Hepatocyte (in vitro differentiated cells): Measurements from ENCODE around the gene EXOC4. TPM values are rescaled to one million over a fixed set of nuclear protein-coding genes. Genes with fewer than 3 reads are reported as not detected.

ENCODE experiments used
- DNase-seq: peaks from one replicate; pipeline ENCODE4 v3.0.0-alpha.2; 2016; ENCODE audit warnings: low spot score
- H2AFZ ChIP-seq: fragments of 200-600 bp; sonication (generic); 2 replicates; pipeline ENCODE4 v1.6.0; 2016; ENCODE audit warnings: antibody characterized with exemption, mild to moderate bottlenecking
- H3K27ac ChIP-seq: fragments of 200-600 bp; sonication (generic); 2 replicates; pipeline ENCODE4 v1.5.1; 2016; ENCODE audit warnings: mild to moderate bottlenecking
- H3K27me3 ChIP-seq: fragments of 200-600 bp; sonication (generic); 2 replicates; pipeline ENCODE4 v1.6.1; 2016
- H3K36me3 ChIP-seq: fragments of 200-600 bp; sonication (generic); replicated peaks from 2 replicates; pipeline ENCODE4 v1.5.1; 2016; ENCODE audit warnings: low read depth; ENCODE audit not compliant: insufficient read depth
- H3K4me1 ChIP-seq: fragments of 200-600 bp; sonication (generic); 2 replicates; pipeline ENCODE4 v1.5.1; 2016; ENCODE audit warnings: mild to moderate bottlenecking, moderate library complexity; ENCODE audit not compliant: insufficient read depth
- H3K4me2 ChIP-seq: fragments of 200-600 bp; sonication (generic); 2 replicates; pipeline ENCODE4 v1.6.0; 2016
- H3K4me3 ChIP-seq: fragments of 200-600 bp; sonication (generic); 2 replicates; pipeline ENCODE4 v1.5.1; 2016; ENCODE audit warnings: mild to moderate bottlenecking
- H3K79me2 ChIP-seq: fragments of 200-600 bp; sonication (generic); 2 replicates; pipeline ENCODE4 v1.6.0; 2017; ENCODE audit warnings: mild to moderate bottlenecking
- H3K9me2 ChIP-seq: fragments of 200-600 bp; sonication (generic); replicated peaks from 2 replicates; pipeline ENCODE4 v1.6.0; 2017; ENCODE audit warnings: mild to moderate bottlenecking; ENCODE audit not compliant: insufficient read depth
- H3K9me3 ChIP-seq: fragments of 200-600 bp; sonication (generic); 2 replicates; pipeline ENCODE4 v1.5.1; 2016; ENCODE audit warnings: low read depth, mild to moderate bottlenecking
- H4K20me1 ChIP-seq: fragments of 200-600 bp; sonication (generic); 2 replicates; pipeline ENCODE4 v1.6.0; 2016; ENCODE audit warnings: mild to moderate bottlenecking; ENCODE audit not compliant: insufficient read depth, poor library complexity, severe bottlenecking
- EZH2 ChIP-seq: fragments of 200-600 bp; sonication (generic); IDR thresholded peaks from 2 replicates; pipeline ENCODE4 v1.6.1; 2016; ENCODE audit warnings: antibody characterized with exemption, mild to moderate bottlenecking, borderline replicate concordance
- EZH2phosphoT487 ChIP-seq: fragments of 200-600 bp; sonication (generic); IDR thresholded peaks from one replicate; pipeline ENCODE4 v1.6.1; 2018; ENCODE audit warnings: antibody characterized with exemption, mild to moderate bottlenecking, low read depth, moderate library complexity; ENCODE audit not compliant: unreplicated experiment, severe bottlenecking
- WGBS: methylation state at CpG from one replicate; pipeline ENCODE4 v1.1.6; 2016; ENCODE audit warnings: low lambda C conversion rate; ENCODE audit errors: missing lambda C conversion rate; 5-methylcytosine and 5-hydroxymethylcytosine counted together
- polyA plus RNA-seq: library from polyadenylated mRNA; unstranded; fragments of >200 nt; fragmentation: Nextera tagmentation; extraction: Ambion mirVana; gene quantifications from 2 replicates; pipeline ENCODE4 v1.2.1, GENCODE V29; 2016
- total RNA-seq: library from RNA; depleted of rRNA; stranded (reverse); fragments of >200 nt; gene quantifications from 2 replicates; pipeline ENCODE4 v1.2.3, GENCODE V29; 2014
- TF ChIP-seq, protein P1 (sequence below): fragments of 200-600 bp; sonication (generic); IDR thresholded peaks from 2 replicates; pipeline ENCODE4 v1.5.1; 2016; ENCODE audit warnings: antibody characterized with exemption, mild to moderate bottlenecking; ENCODE audit not compliant: poor library complexity

Gene EXOC4
- total and polyA plus RNA-seq, 2 experiments from 2014 or later: 34.8 to 56.1 TPM

DNA sequence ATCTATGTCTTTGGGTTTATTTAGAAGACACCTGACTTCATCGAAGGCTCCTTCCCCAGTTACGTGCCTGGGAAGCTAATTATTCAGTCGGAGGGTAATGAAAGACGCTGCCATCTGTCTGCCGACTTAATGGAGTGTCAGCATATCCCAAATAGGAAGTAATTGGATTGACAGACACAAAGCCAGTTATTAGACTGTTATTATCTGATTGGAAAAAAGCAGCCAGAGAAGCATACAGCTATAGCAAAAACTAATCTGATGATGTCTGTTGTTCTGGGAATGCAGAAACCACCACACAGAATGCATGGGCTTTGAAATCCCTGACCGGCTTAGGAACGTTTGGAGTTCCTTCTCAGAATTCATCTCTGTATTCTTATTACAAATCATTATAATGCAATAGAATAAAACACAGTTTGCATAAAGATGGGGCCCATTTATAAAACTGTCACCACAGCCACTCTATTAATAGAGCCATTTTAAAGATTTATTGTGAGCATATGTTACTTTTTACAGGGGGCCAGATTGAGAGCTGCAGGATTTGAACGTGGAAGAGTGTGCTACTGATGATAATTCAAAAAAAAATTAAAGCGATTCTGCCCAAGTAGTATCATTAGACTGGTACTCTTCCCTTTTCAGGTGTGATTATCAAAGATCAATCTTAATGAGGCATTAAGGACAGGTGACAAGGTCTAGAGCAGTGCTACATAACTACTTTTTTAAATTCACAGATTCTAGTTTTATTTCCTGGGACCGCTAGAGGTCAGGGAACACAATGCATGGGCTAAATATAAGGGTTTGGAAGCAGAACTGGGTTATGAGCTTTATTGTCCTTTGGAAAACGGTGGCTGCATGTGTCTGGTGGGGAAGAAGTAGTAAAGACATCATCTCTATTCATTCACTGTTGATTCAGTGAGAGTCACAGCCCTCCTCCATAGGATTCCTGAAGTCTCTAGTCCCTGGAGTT lies 544.2 kb downstream of the EXOC4 start:
- TF ChIP-seq EZH2phosphoT487: no peak
- TF ChIP-seq, protein P1, sequence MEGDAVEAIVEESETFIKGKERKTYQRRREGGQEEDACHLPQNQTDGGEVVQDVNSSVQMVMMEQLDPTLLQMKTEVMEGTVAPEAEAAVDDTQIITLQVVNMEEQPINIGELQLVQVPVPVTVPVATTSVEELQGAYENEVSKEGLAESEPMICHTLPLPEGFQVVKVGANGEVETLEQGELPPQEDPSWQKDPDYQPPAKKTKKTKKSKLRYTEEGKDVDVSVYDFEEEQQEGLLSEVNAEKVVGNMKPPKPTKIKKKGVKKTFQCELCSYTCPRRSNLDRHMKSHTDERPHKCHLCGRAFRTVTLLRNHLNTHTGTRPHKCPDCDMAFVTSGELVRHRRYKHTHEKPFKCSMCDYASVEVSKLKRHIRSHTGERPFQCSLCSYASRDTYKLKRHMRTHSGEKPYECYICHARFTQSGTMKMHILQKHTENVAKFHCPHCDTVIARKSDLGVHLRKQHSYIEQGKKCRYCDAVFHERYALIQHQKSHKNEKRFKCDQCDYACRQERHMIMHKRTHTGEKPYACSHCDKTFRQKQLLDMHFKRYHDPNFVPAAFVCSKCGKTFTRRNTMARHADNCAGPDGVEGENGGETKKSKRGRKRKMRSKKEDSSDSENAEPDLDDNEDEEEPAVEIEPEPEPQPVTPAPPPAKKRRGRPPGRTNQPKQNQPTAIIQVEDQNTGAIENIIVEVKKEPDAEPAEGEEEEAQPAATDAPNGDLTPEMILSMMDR: no peak
- TF ChIP-seq EZH2: no peak
- 92% methylated on average over 11 of the region's 11 CpGs for WGBS
- Histone ChIP-seq H3K27me3 (no peaks in the 10 kb centered on the region), H3K9me3 (no peaks in the 10 kb centered on the region), H3K4me2 (no peak overlapping the region), H3K9me2 (no peaks in the 10 kb centered on the region), H4K20me1 (no peaks in the 10 kb centered on the region), H3K36me3 (no peaks in the 10 kb centered on the region), H3K4me3 (no peak overlapping the region), H2AFZ (no peak overlapping the region), H3K79me2 (no peaks in the 10 kb centered on the region), H3K27ac (no peak overlapping the region), H3K4me1 (no peaks in the 10 kb centered on the region)
- no peak for DNase-seq

DNA sequence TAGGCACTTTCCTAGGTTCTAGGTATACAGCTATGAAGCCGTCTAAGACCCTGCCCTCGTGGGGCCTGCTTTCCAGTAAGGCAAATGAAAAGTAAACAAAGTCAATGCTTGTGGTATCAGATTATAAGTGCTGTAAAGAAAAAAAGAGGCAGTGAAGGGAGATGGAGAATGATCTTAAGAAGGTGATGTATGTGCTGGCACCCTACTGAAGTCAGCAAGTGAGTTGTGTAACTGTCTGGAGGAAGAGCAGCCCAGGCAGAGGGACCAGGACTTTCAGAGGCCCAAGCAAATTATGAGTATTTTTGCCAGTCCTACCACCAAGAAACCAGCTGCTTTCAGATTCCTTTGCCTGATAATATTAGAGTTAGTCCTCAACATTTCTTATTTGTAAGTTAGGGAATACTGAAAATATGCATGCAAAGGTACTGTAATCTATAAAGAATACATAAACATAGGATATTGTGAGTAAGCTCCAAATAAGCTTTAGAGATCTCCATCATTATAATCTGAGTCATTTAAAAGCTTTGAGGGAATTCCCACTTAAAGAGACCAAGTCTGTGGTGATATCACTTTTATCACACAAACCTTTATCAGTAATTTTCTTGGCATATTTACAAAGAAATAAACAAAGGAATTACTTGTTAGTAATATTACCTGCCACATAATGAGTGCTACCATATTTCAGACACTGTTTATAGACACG lies 545.1 kb downstream of the EXOC4 start:
- TF ChIP-seq, protein P1: no peak
- TF ChIP-seq EZH2 (no peak), EZH2phosphoT487 (no peak)
- Histone ChIP-seq H3K27ac (no peak overlapping the region), H3K27me3 (no peaks in the 10 kb centered on the region), H3K79me2 (no peaks in the 10 kb centered on the region), H3K4me1 (no peaks in the 10 kb centered on the region), H3K9me3 (no peaks in the 10 kb centered on the region), H4K20me1 (no peaks in the 10 kb centered on the region), H3K9me2 (no peaks in the 10 kb centered on the region), H3K4me2 (no peak overlapping the region), H3K36me3 (no peaks in the 10 kb centered on the region), H3K4me3 (no peak overlapping the region), H2AFZ (no peak overlapping the region)
- DNase-seq: no peak
- WGBS: 52% methylated on average over 3 of the region's 3 CpGs

DNA sequence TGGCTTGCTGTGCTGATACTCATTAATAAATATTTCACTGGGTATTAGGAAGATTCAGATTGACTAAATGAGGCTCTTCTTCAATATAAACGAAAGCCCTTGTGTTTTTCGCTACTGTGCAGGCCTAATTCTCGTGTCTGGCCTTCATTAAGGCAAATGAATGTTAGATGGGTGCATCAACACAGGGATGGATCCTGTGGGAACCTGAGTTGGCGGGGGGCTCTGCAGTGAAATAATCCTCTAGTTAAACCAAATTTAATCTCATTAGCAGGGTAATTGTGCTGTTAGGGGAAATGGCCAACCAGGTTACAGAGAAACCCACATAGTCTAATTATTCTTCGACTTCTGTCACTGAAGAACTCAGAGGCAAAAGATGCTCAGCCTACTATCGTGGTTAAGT lies 548.5 kb downstream of the EXOC4 start:
- TF ChIP-seq EZH2 (no peak), EZH2phosphoT487 (no peak)
- TF ChIP-seq, protein P1: no peak

More for the DNA sequence above, 548.5 kb downstream of the EXOC4 start:
- no peak for DNase-seq
- Histone ChIP-seq H3K9me2 (no peaks in the 10 kb centered on the region), H3K4me1 (no peaks in the 10 kb centered on the region), H3K79me2 (no peaks in the 10 kb centered on the region), H3K27ac (no peak overlapping the region), H3K9me3 (no peaks in the 10 kb centered on the region), H3K36me3 (no peaks in the 10 kb centered on the region), H2AFZ (no peak overlapping the region), H3K27me3 (no peaks in the 10 kb centered on the region), H4K20me1 (no peaks in the 10 kb centered on the region), H3K4me2 (no peak overlapping the region), H3K4me3 (no peak overlapping the region)
- WGBS: 78% methylated on average over 6 of the region's 6 CpGs
